GM19099 (cell line): ENCODE measurements around the gene LTB4R.

Experiments
- POLR2A ChIP-seq: IDR thresholded peaks from 3 replicates; pipeline ENCODE4 v1.6.1; 2011; ENCODE audit warnings: low read depth; ENCODE audit not compliant: insufficient read length; ENCODE audit errors: extremely low read depth

LTB4R gene

DNA sequence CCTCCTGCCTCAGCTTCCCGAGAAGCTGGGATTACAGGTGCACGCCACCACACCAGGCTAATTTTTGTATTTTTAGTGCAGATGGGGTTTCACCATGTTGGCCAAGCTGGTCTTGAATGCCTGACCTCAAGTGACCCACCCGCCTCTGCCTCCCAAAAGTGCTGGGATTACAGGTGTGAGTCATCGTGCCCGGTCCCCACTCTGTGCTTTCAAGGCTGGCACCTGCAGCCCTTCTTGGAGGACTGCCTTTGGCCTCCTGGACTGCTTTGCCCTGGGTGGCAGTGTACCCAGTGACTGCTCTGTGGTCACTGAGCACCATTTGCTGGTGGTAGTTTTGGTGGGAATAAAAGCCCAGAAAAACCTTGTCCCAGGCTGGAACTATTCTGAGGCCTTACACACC is 24.3 kb upstream of the LTB4R start:
- TF ChIP-seq POLR2A = no peak

DNA sequence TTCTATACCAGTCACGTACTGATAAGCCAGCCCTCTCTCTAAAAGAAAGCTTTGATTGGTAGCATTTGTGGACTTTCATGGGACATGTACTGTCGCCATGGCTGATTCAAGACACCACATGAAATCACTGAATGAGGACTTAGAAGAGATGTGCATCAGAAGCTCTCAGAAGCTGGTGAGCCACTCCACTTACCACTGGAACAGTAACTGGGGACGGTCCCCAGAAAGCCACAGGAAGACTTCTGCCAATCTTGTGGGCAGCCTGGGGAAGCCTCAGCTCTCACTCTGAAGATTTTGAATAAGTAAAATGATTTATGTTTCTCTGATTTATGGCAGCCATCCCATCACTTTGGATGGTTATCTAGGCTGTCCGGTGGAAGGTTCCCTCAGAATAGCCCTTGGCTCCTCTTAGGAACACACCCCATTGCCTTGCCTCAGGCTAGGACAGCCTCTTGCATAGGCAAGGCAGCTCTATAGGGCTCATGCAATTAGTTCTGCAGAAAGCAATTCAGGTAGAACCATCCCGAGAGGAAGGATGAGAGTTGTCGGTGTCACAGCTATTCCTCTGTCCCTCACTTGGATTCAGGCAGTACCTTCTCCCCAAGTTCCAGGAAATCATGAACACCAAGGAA is 21.5 kb upstream of the LTB4R start:
- no peak for TF ChIP-seq POLR2A

DNA sequence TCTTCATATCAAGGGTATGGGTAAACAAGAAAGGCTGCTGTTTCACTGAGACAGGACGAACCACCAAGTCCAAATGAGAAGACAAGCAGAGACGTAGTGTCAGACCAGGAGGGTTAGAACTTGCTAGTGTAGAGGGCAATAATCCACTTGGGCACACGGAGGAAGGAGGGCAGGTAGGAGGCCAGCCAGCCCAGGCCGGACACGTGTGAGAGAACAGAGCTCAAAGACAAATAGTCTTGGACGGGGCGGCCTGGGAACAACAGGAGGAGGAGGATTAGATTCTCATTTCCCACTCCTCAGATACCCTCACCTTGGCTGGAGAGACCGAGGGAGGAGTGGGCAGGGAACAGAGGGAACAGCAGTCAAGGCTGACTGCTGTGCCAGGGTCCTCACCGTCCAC is 20.6 kb upstream of the LTB4R start:
- TF ChIP-seq POLR2A = no peak

DNA sequence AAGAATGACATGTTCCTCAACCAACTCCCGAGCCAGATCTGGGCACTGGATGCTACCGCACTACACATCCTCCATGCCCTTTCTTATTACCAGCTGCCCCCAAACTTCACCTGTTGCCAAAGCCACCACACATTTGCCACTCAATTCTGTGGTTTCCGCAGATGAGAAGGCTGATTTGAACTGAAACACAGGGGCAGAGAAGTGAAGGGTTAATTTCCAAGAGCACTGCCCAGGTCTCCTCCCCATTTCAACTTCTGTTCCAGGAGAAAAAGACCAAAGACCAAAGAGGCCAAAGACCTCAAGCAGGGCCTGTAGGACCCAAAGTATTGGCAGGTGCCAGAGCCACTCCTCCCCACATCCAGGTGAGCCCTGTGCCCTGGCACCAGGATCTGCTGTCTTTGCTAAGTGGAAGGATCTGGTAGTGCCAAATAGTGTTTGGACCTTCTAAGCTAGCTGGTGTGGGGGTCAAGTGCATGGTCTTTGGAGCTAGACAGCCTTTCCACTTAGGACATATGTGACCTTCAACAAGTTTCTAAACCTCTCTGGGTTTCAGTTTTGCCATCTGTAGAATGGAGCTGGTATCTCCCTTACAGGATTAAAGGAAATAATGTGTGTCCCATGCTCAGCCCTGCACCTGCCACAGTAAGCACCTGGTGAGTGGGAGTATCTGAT is 19.7 kb upstream of the LTB4R start:
- TF ChIP-seq POLR2A = no peak

GRCh38 chr14:24292118-24292807 is 19.0 kb upstream of the LTB4R start:
- no peak for TF ChIP-seq POLR2A

DNA sequence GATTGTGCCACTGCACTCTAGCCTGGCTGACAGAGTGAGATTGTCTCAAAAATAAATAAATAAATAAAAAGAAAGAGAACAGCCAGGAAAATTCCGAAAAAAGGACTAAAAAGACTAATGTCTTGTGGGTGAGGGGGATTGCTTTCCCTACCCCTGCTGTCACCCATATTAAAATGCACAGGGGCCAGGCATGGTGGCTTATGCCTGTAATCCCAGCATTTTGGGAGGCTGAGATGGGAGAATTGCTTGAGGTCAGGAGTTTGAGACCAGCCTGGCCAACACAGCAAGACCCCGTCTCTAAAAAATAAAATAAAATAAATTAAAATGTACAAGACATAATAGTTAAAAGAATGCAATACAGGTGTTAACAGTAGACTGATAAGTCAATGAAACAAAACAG is 17.8 kb upstream of the LTB4R start:
- no peak for TF ChIP-seq POLR2A

- TF ChIP-seq POLR2A = no peak
These were observed 14.8 kb upstream of the LTB4R start for GRCh38 chr14:24296341-24297157.

- TF ChIP-seq POLR2A = no peak
These were observed 13.9 kb upstream of the LTB4R start for GRCh38 chr14:24297190-24297964.

DNA sequence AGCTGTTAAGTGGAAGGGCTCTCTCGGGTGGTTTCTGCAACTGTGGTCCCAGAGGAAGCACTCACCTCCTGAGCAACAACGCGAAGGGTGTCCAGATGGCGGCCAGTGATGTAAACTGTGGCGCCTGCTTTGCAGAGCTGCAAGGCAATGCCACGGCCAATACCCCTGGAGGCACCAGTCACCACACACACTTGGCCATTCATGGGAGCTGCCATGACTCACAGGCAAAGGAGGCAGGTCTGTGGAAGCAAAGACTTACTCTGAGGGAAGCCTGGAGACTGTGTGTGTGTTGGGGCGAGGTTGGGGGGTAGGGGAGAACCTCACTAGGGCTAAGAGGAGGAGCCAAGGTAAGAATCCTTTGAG is 12.4 kb upstream of the LTB4R start:
- TF ChIP-seq POLR2A = no peak

DNA sequence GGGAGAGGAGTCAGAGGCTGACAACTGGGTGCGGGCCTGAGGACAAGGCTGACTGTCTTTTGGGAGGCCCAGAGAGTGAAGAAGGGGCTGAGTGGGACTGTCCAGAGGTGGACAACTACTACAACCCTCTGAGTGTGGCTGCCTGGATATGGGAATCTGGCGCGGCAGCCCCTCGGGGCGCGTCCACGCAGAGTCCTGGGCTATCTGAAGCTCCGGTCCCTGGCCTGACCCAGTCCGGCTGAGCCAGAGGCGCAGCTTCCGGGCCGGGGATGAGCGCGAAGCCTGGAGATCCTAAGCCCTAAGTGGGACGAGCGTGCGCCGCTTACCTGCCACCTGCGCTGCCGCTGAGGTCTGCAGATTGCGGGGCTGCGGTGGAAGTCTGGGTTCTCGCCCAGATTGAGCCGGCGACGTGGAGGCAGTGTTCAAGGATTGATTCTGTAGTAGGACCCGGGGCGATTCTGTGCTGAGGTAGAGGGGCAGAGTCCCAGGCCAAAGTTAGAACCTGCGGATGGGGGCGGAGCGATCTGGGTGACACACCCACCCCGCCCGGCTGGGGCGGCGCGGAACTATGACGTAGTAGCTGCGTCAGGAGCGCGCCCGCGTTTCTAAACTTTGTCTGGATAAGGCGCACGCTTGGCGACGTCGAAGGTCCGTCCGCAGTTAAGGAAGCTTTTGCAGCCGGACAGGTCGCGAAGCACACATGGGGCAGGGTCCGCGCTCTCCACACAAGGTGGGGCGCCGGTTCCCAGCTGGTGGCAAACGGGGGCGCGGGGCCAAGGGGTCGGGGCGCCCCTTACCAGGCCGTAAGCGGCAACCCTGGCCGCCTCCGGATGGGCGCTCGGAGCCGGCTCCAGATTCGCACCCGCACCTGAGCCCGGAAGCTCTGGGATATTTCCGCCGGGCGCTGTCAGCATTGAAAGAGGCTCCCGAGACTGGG is 11.8 kb upstream of the LTB4R start, which contains the start of the genes DHRS1 and NOP9:
DHRS1 (minus strand) TSS at position 526 of the 937 bp plus-strand sequence. CDS start 674 bp downstream, outside the sequence.
NOP9 (plus strand) TSS at position 596 of the 937 bp plus-strand sequence; CDS start at position 701, 105 bp downstream.
- peak; percentile 75 for TF ChIP-seq POLR2A

- TF ChIP-seq POLR2A = no peak
These were observed 10.8 kb upstream of the LTB4R start for GRCh38 chr14:24300326-24300980.

DNA sequence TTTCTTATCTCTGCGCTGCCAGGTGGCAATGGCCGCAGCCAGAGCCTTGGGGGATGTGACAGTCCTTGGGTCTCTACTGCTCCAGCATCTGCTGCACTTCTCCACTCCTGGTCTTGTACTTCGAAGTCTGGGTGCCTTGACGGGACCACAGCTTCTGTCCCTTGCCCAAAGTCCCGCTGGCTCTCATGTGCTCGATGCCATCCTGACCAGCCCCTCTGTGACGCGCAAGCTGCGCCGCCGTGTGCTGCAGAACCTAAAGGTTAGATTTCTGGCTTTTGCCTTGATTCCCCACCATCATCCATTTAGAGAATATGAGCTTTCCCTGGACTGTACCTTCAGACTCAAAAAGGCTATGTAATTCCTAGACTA is 7.3 kb upstream of the LTB4R start:
- no peak for TF ChIP-seq POLR2A

- peak; percentile 3 for TF ChIP-seq POLR2A
These were observed 4.1 kb upstream of the LTB4R start for GRCh38 chr14:24307156-24307574.
